Stimulated activated CD8-positive, alpha-beta memory T cell treated with anti-CD3 and anti-CD28 coated beads, Interleukin-15, amount 100 ng/mL, for 48 hours (primary cell): ENCODE results near the gene ATP1A2.

Experiments
- DNase-seq, 2 donors: peaks; one replicate each; pipeline ENCODE4 v3.0.0-alpha.2; 2020; ENCODE audit warnings: low read depth in 2 of 2

Gene ATP1A2

GRCh38 chr1:160115545-160116282, at the start of gene ATP1A2:
TSS of gene ATP1A2 (plus strand) at chr1:160115759. CDS start at chr1:160115862, 103 bp downstream.
- DNase-seq = no peak

GRCh38 chr1:160066829-160067745, 48.5 kb upstream of the ATP1A2 start:
- DNase-seq = no peak

GRCh38 chr1:160068225-160068624, 47.3 kb upstream of the ATP1A2 start:
- DNase-seq = no peak

GRCh38 chr1:160069460-160070231, 45.9 kb upstream of the ATP1A2 start, which contains the start of gene KCNJ10:
TSS of gene KCNJ10 (minus strand) at chr1:160070160. CDS start at chr1:160042532, 27,628 bp downstream.
- no peak for DNase-seq

- peak; percentile 54 to 60 for DNase-seq
Observed at GRCh38 chr1:160070243-160071163, 45.1 kb upstream of the ATP1A2 start.

GRCh38 chr1:160071289-160071688, 44.3 kb upstream of the ATP1A2 start:
- no peak for DNase-seq

- no peak for DNase-seq
Observed at GRCh38 chr1:160074865-160075264, 40.7 kb upstream of the ATP1A2 start.

- DNase-seq = no peak
Observed at GRCh38 chr1:160075836-160076235, 39.7 kb upstream of the ATP1A2 start.

- DNase-seq = no peak
Observed at GRCh38 chr1:160076295-160076694, 39.3 kb upstream of the ATP1A2 start.

- no peak for DNase-seq
Observed at GRCh38 chr1:160077486-160077885, 38.1 kb upstream of the ATP1A2 start.

GRCh38 chr1:160078512-160079195, 36.9 kb upstream of the ATP1A2 start:
- DNase-seq = peak; percentile 36 to 46

GRCh38 chr1:160079448-160079847, 36.1 kb upstream of the ATP1A2 start:
- DNase-seq = no peak

- no peak for DNase-seq
Observed at GRCh38 chr1:160080381-160081100, 35.0 kb upstream of the ATP1A2 start.

GRCh38 chr1:160081261-160081936, 34.2 kb upstream of the ATP1A2 start, which contains the start of gene KCNJ9:
TSS of gene KCNJ9 (plus strand) at chr1:160081538. CDS start at chr1:160084031, 2,493 bp downstream.
- no peak for DNase-seq

- DNase-seq = no peak
Observed at GRCh38 chr1:160082487-160082886, 33.1 kb upstream of the ATP1A2 start.

- DNase-seq = no peak
Observed at GRCh38 chr1:160082926-160083325, 32.6 kb upstream of the ATP1A2 start.

- peak; percentile 41 to 51 for DNase-seq
Observed at GRCh38 chr1:160083968-160084770, 31.4 kb upstream of the ATP1A2 start.

- no peak for DNase-seq
Observed at GRCh38 chr1:160084771-160085321, 30.7 kb upstream of the ATP1A2 start.
